Activated CD4-positive, alpha-beta T cell treated with anti-CD3 and anti-CD28 coated beads for 48 hours (primary cell): ENCODE data around the gene TAS2R1.

Experiments
- DNase-seq: peaks from one replicate; pipeline ENCODE4 v3.0.0-alpha.2; 2020

The TAS2R1 gene

DNA sequence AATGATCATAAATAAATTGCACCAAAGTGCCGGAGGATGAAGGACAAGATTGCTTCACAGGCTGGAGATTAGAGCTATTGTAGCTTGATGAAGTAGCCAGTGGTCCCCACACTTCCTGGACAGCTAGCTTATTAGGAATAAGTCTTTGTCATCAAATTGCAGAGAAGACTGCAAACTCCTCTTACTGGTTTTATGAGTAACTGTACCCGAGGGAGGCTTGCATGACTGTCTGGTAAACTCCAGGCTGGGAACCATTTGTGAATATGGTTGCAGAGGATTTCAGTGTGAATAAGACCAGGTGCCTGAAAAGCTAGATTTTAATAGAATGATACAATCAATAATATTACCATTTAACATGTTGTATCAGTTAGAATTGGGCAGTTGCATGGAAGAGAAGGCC, 47.7 kb downstream of the TAS2R1 start:
- no peak for DNase-seq
